Tibial nerve (tissue), 3 donors: ENCODE results near the gene PICK1.

Source experiments
- EP300 ChIP-seq, 2 donors: sonication (generic); formaldehyde crosslinking; IDR thresholded peaks; one replicate each; pipeline ENCODE4 v1.6.1; 2017; ENCODE audit warnings: antibody characterized with exemption in 2 of 2, mild to moderate bottlenecking in 1 of 2
- POLR2A ChIP-seq, 2 donors: fragments of 450-650 bp; IDR thresholded peaks; one replicate each; pipeline ENCODE4 v1.6.1; 2017; ENCODE audit warnings: antibody characterized with exemption in 2 of 2, mild to moderate bottlenecking in 2 of 2, moderate library complexity in 2 of 2

GRCh38 chr22:38118182-38118581 lies 61.0 kb downstream of the PICK1 start:
- TF ChIP-seq POLR2A (IDR thresholded peaks at IDR 0.05): no peak
- TF ChIP-seq EP300 (IDR thresholded peaks at IDR 0.05): no peak
